ENCODE data around the gene CXXC5. TPM values are rescaled to one million over a fixed set of nuclear protein-coding genes. Genes with fewer than 3 reads are reported as not detected.

Gene CXXC5
- total RNA-seq, 1 experiment from 2014 or later, result 7.8 TPM

GRCh38 chr5:139687656-139688055, 39.5 kb downstream of the CXXC5 start:
- no peak overlapping the region for H3K27ac Mint-ChIP-seq (ENCODE audit: low read depth, unreplicated experiment)
- no peak for TF ChIP-seq CTCF (IDR thresholded peaks at IDR 0.05; ENCODE audit: unreplicated experiment)
- DNase-seq (ENCODE audit: unreplicated experiment), result no peak
- no peaks in the 10 kb centered on the region for H3K9me3 Mint-ChIP-seq (ENCODE audit: unreplicated experiment)
- H3K36me3 Mint-ChIP-seq (ENCODE audit: insufficient read depth, unreplicated experiment), result peaks cover 8% of the 10 kb centered on the region
- no TSS peak for BruUV-seq (replicated peaks)
- peaks cover 6% of the 10 kb centered on the region for H3K4me1 Mint-ChIP-seq (ENCODE audit: insufficient read depth, unreplicated experiment)
- POLR2A ChIA-PET, result no interaction called here
- intact Hi-C loops (cut with micrococcal nuclease), result no loop called here
- H3K4me3 Mint-ChIP-seq (ENCODE audit: unreplicated experiment), result no peak overlapping the region
- CTCF ChIA-PET, result interaction anchor here (0.9 to 11.5 kb wide), 3 partner anchors 55 to 265 kb away, joined by 3 to 321 read pairs (median 3); no protein-coding TSS in a partner anchor
- no peaks in the 10 kb centered on the region for H3K27me3 Mint-ChIP-seq (ENCODE audit: insufficient read depth, unreplicated experiment)

- no peak for DNase-seq (ENCODE audit: unreplicated experiment)
- TF ChIP-seq CTCF (IDR thresholded peaks at IDR 0.05; ENCODE audit: unreplicated experiment), result no peak
- Mint-ChIP-seq H3K27me3 (ENCODE audit: insufficient read depth, unreplicated experiment) (no peaks in the 10 kb centered on the region), H3K9me3 (ENCODE audit: unreplicated experiment) (no peaks in the 10 kb centered on the region), H3K36me3 (ENCODE audit: insufficient read depth, unreplicated experiment) (peaks cover 4% of the 10 kb centered on the region), H3K4me1 (ENCODE audit: insufficient read depth, unreplicated experiment) (peaks cover 6% of the 10 kb centered on the region), H3K4me3 (ENCODE audit: unreplicated experiment) (no peak overlapping the region), H3K27ac (ENCODE audit: low read depth, unreplicated experiment) (no peak overlapping the region)
- ChIA-PET POLR2A (interaction anchor here (1.0 to 1.5 kb wide), 2 partner anchors 53 to 55 kb away, joined by 4 read pairs; no protein-coding TSS in a partner anchor), CTCF (interaction anchor here (0.7 to 11.5 kb wide), 8 partner anchors 9 to 281 kb away, joined by 3 to 321 read pairs (median 9); partner anchors contain the start of gene CXXC5)
- BruUV-seq (replicated peaks), result no TSS peak
- intact Hi-C loops (cut with micrococcal nuclease), result no loop called here
Observed at GRCh38 chr5:139688088-139688702, 40.0 kb downstream of the CXXC5 start.

- H3K36me3 Mint-ChIP-seq (ENCODE audit: insufficient read depth, unreplicated experiment), result no peaks in the 10 kb centered on the region
- ChIA-PET CTCF (interaction anchor here (0.7 to 11.5 kb wide), 11 partner anchors 8 to 280 kb away, joined by 3 to 321 read pairs (median 5); partner anchors contain the start of gene CXXC5), POLR2A (interaction anchor here (1.0 to 1.5 kb wide), 2 partner anchors 53 to 56 kb away, joined by 4 read pairs; no protein-coding TSS in a partner anchor)
- no peak for TF ChIP-seq CTCF (IDR thresholded peaks at IDR 0.05; ENCODE audit: unreplicated experiment)
- DNase-seq (ENCODE audit: unreplicated experiment), result no peak
- no TSS peak for BruUV-seq (replicated peaks)
- H3K27ac Mint-ChIP-seq (ENCODE audit: low read depth, unreplicated experiment), result no peak overlapping the region
- peaks cover 6% of the 10 kb centered on the region for H3K4me1 Mint-ChIP-seq (ENCODE audit: insufficient read depth, unreplicated experiment)
- intact Hi-C loops (cut with micrococcal nuclease), result no loop called here
- no peak overlapping the region for H3K4me3 Mint-ChIP-seq (ENCODE audit: unreplicated experiment)
- H3K27me3 Mint-ChIP-seq (ENCODE audit: insufficient read depth, unreplicated experiment), result no peaks in the 10 kb centered on the region
- H3K9me3 Mint-ChIP-seq (ENCODE audit: unreplicated experiment), result no peaks in the 10 kb centered on the region
Observed at GRCh38 chr5:139688751-139689372, 40.7 kb downstream of the CXXC5 start.

GRCh38 chr5:139689631-139690063, 41.5 kb downstream of the CXXC5 start:
- Mint-ChIP-seq H3K4me3 (ENCODE audit: unreplicated experiment) (no peak overlapping the region), H3K36me3 (ENCODE audit: insufficient read depth, unreplicated experiment) (no peaks in the 10 kb centered on the region), H3K27me3 (ENCODE audit: insufficient read depth, unreplicated experiment) (no peaks in the 10 kb centered on the region), H3K4me1 (ENCODE audit: insufficient read depth, unreplicated experiment) (peaks cover 6% of the 10 kb centered on the region), H3K9me3 (ENCODE audit: unreplicated experiment) (no peaks in the 10 kb centered on the region), H3K27ac (ENCODE audit: low read depth, unreplicated experiment) (no peak overlapping the region)
- DNase-seq (ENCODE audit: unreplicated experiment), result no peak
- ChIA-PET POLR2A (interaction anchor here (0.6 to 2.0 kb wide), 7 partner anchors 21 to 405 kb away, joined by 3 to 15 read pairs (median 4); no protein-coding TSS in a partner anchor), CTCF (interaction anchor here (0.6 to 11.5 kb wide), 20 partner anchors 13 to 279 kb away, joined by 3 to 321 read pairs (median 4); partner anchors contain the start of gene CXXC5)
- no peak for TF ChIP-seq CTCF (IDR thresholded peaks at IDR 0.05; ENCODE audit: unreplicated experiment)
- BruUV-seq (replicated peaks), result no TSS peak
- intact Hi-C loops (cut with micrococcal nuclease), result loop anchor here (1.0 to 10.0 kb wide), 6 partner anchors 56 to 267 kb away; partner anchors contain the start of gene UBE2D2
